Measurements from ENCODE around the gene TBCD. TPM values are rescaled to one million over a fixed set of nuclear protein-coding genes. Genes with fewer than 3 reads are reported as not detected.
"Not testable (repeated sequence)": the region's sequence is repeated elsewhere in the genome, so short reads cannot be mapped to it uniquely, and the experiment has no call there.

TBCD gene
- total RNA-seq, 5 donors from 2014 or later (not counting 1 experiment from before 2014, with no cell fraction given) = 94.4 to 262 (median 223) TPM

GRCh38 chr17:82964851-82965341, 213.0 kb downstream of the TBCD start:
- DNase-seq (no peak), ATAC-seq (replicated peaks in 1 of 4) (no peak)
- 90% methylated on average over 17 of the region's 25 CpGs for WGBS (ENCODE audit: insufficient coverage)
- Mint-ChIP-seq H3K27me3 (no peaks in the 10 kb centered on the region), H3K4me1 (peaks cover 6 to 8% (median 6%) of the 10 kb centered on the region in 3 donors), H3K9me3 (no peaks in the 10 kb centered on the region), H3K4me3 (no peak overlapping the region), H3K36me3 (peaks cover 8% of the 10 kb centered on the region), H3K27ac (no peak overlapping the region)
- Histone ChIP-seq H3K4me1 (ENCODE audit: control insufficient read depth in 1 of 2, extremely low read depth in 1 of 2, insufficient read depth in 2 of 2, low read length in 2 of 2) (peaks cover 2 to 11% of the 10 kb centered on the region in 2 experiments), H3K36me3 (ENCODE audit: control insufficient read depth in 2 of 2, extremely low read depth in 1 of 2, insufficient read depth in 1 of 2, low read length in 1 of 2) (no peaks in the 10 kb centered on the region), H3K4me3 (ENCODE audit: control insufficient read depth in 1 of 2, extremely low read depth in 1 of 2, low read length in 1 of 2) (no peak overlapping the region), H3K27ac (ENCODE audit: low read length) (no peak overlapping the region), H3K9me3 (no peaks in the 10 kb centered on the region), H3K27me3 (replicated peaks in 1 of 2; ENCODE audit: control insufficient read depth in 2 of 2, extremely low read depth in 1 of 2, insufficient read depth in 2 of 2, low read length in 1 of 2) (no peaks in the 10 kb centered on the region)
- ChIA-PET CTCF (interaction anchor here in 1 of 2 donors (0.7 kb wide), 1 partner anchor 39 kb away, joined by 6 read pairs; no protein-coding TSS in a partner anchor), POLR2A (no interaction called here)

GRCh38 chr17:82965371-82965770, 213.5 kb downstream of the TBCD start:
- Mint-ChIP-seq H3K27ac (no peak overlapping the region), H3K4me1 (peaks cover 6 to 8% (median 6%) of the 10 kb centered on the region in 3 donors), H3K36me3 (peaks cover 8% of the 10 kb centered on the region), H3K9me3 (no peaks in the 10 kb centered on the region), H3K4me3 (no peak overlapping the region), H3K27me3 (no peaks in the 10 kb centered on the region)
- 96% methylated on average over 13 of the region's 13 CpGs for WGBS (ENCODE audit: insufficient coverage)
- H3K27me3 ChIP-seq (replicated peaks in 1 of 2; ENCODE audit: control insufficient read depth in 2 of 2, extremely low read depth in 1 of 2, insufficient read depth in 2 of 2, low read length in 1 of 2) = no peaks in the 10 kb centered on the region
- H3K9me3 ChIP-seq = no peaks in the 10 kb centered on the region
- no peak overlapping the region for H3K4me3 ChIP-seq (ENCODE audit: control insufficient read depth in 1 of 2, extremely low read depth in 1 of 2, low read length in 1 of 2)
- CTCF ChIA-PET = no interaction called here
- H3K4me1 ChIP-seq (ENCODE audit: control insufficient read depth in 1 of 2, extremely low read depth in 1 of 2, insufficient read depth in 2 of 2, low read length in 2 of 2) = peaks cover 2 to 16% of the 10 kb centered on the region in 2 experiments
- no peaks in the 10 kb centered on the region for H3K36me3 ChIP-seq (ENCODE audit: control insufficient read depth in 2 of 2, extremely low read depth in 1 of 2, insufficient read depth in 1 of 2, low read length in 1 of 2)
- POLR2A ChIA-PET = no interaction called here
- ATAC-seq (replicated peaks in 1 of 4) = no peak
- H3K27ac ChIP-seq (ENCODE audit: low read length) = no peak overlapping the region
- no peak for DNase-seq

GRCh38 chr17:82966415-82966814, 214.6 kb downstream of the TBCD start:
- Histone ChIP-seq H3K4me3 (ENCODE audit: control insufficient read depth in 1 of 2, extremely low read depth in 1 of 2, low read length in 1 of 2) (no peak overlapping the region), H3K27me3 (replicated peaks in 1 of 2; ENCODE audit: control insufficient read depth in 2 of 2, extremely low read depth in 1 of 2, insufficient read depth in 2 of 2, low read length in 1 of 2) (peaks cover 0 to 3% of the 10 kb centered on the region in 2 experiments), H3K36me3 (ENCODE audit: control insufficient read depth in 2 of 2, extremely low read depth in 1 of 2, insufficient read depth in 1 of 2, low read length in 1 of 2) (no peaks in the 10 kb centered on the region), H3K9me3 (no peaks in the 10 kb centered on the region), H3K4me1 (ENCODE audit: control insufficient read depth in 1 of 2, extremely low read depth in 1 of 2, insufficient read depth in 2 of 2, low read length in 2 of 2) (peaks cover 2 to 16% of the 10 kb centered on the region in 2 experiments), H3K27ac (ENCODE audit: low read length) (no peak overlapping the region)
- DNase-seq (no peak), ATAC-seq (replicated peaks in 1 of 4) (no peak)
- 100% methylated on average over 1 of the region's 7 CpGs for WGBS (ENCODE audit: insufficient coverage)
- Mint-ChIP-seq H3K27ac (no peak overlapping the region), H3K4me1 (peaks cover 6 to 8% (median 6%) of the 10 kb centered on the region in 3 donors), H3K4me3 (no peak overlapping the region), H3K27me3 (no peaks in the 10 kb centered on the region), H3K36me3 (peaks cover 8% of the 10 kb centered on the region), H3K9me3 (no peaks in the 10 kb centered on the region)
- CTCF ChIA-PET = no interaction called here
- POLR2A ChIA-PET = interaction anchor here in 1 of 2 donors (0.5 kb wide), 1 partner anchor 45 kb away, joined by 3 read pairs; no protein-coding TSS in a partner anchor

- Mint-ChIP-seq H3K27ac (no peak overlapping the region), H3K36me3 (peaks cover 8% of the 10 kb centered on the region), H3K9me3 (no peaks in the 10 kb centered on the region), H3K27me3 (no peaks in the 10 kb centered on the region), H3K4me1 (peaks cover 6 to 8% (median 6%) of the 10 kb centered on the region in 3 donors), H3K4me3 (no peak overlapping the region)
- peaks cover 0 to 3% of the 10 kb centered on the region in 2 experiments for H3K27me3 ChIP-seq (replicated peaks in 1 of 2; ENCODE audit: control insufficient read depth in 2 of 2, extremely low read depth in 1 of 2, insufficient read depth in 2 of 2, low read length in 1 of 2)
- ATAC-seq (replicated peaks in 1 of 4) = no peak
- no peaks in the 10 kb centered on the region for H3K9me3 ChIP-seq
- ChIA-PET CTCF (no interaction called here), POLR2A (no interaction called here)
- H3K27ac ChIP-seq (ENCODE audit: low read length) = no peak overlapping the region
- H3K4me3 ChIP-seq (ENCODE audit: control insufficient read depth in 1 of 2, extremely low read depth in 1 of 2, low read length in 1 of 2) = no peak overlapping the region
- WGBS (ENCODE audit: insufficient coverage) = 83% methylated on average over 10 of the region's 18 CpGs
- no peak for DNase-seq
- H3K4me1 ChIP-seq (ENCODE audit: control insufficient read depth in 1 of 2, extremely low read depth in 1 of 2, insufficient read depth in 2 of 2, low read length in 2 of 2) = peaks cover 2 to 16% of the 10 kb centered on the region in 2 experiments
- no peaks in the 10 kb centered on the region for H3K36me3 ChIP-seq (ENCODE audit: control insufficient read depth in 2 of 2, extremely low read depth in 1 of 2, insufficient read depth in 1 of 2, low read length in 1 of 2)
Measured at GRCh38 chr17:82967268-82968032, 215.6 kb downstream of the TBCD start.

DNA sequence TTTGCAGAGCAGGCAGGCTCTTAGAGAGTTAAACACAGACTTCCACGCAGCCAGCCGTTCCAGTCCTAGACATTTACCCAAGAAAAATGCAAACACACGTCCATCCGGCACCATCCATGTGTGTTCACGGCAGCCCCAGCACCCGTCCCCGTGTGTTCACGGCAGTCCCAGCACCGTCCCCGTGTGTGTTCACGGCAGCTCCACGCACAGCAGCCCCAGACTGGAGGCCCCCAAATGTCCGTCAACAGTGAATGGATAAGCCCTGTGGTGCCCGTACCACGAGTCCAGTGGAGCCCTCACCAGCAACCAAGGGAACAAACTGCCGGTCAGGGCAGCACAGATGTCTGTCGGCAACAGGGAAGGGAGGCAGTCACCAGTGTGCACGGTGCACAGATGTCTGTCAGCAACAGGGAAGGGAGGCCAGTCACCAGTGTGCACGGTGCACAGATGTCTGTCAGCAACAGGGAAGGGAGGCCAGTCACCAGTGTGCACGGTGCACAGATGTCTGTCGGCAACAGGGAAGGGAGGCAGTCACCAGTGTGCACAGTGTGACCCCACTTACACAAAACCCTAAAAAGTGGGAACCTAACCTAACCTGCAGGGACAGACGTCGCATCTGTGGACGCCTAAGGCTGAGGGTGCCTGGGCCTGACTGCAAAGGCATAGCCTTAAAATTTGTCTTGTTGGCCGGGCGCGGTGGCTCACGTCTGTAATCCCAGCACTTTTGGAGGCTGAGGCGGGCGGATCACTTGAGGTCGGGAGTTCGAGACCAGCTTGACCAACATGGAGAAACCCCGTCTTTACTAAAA, 216.4 kb downstream of the TBCD start:
- H3K27ac ChIP-seq (ENCODE audit: low read length); DNase-seq; H3K4me3 ChIP-seq (ENCODE audit: control insufficient read depth in 1 of 2, extremely low read depth in 1 of 2, low read length in 1 of 2); H3K27ac Mint-ChIP-seq; H3K4me1 Mint-ChIP-seq; H3K27me3 ChIP-seq (replicated peaks in 1 of 2; ENCODE audit: control insufficient read depth in 2 of 2, extremely low read depth in 1 of 2, insufficient read depth in 2 of 2, low read length in 1 of 2); H3K27me3 Mint-ChIP-seq; H3K9me3 Mint-ChIP-seq; POLR2A ChIA-PET; H3K4me3 Mint-ChIP-seq; ATAC-seq (replicated peaks in 1 of 4); H3K36me3 ChIP-seq (ENCODE audit: control insufficient read depth in 2 of 2, extremely low read depth in 1 of 2, insufficient read depth in 1 of 2, low read length in 1 of 2); H3K36me3 Mint-ChIP-seq; H3K9me3 ChIP-seq: not testable (repeated sequence)
- CTCF ChIA-PET = interaction anchor here in 1 of 2 donors (0.7 kb wide), 1 partner anchor 26 kb away, joined by 3 read pairs; no protein-coding TSS in a partner anchor
- 82% methylated on average over 21 of the region's 33 CpGs for WGBS (ENCODE audit: insufficient coverage)
- peaks cover 1 to 10% of the 10 kb centered on the region in 2 experiments for H3K4me1 ChIP-seq (ENCODE audit: control insufficient read depth in 1 of 2, extremely low read depth in 1 of 2, insufficient read depth in 2 of 2, low read length in 2 of 2)

DNA sequence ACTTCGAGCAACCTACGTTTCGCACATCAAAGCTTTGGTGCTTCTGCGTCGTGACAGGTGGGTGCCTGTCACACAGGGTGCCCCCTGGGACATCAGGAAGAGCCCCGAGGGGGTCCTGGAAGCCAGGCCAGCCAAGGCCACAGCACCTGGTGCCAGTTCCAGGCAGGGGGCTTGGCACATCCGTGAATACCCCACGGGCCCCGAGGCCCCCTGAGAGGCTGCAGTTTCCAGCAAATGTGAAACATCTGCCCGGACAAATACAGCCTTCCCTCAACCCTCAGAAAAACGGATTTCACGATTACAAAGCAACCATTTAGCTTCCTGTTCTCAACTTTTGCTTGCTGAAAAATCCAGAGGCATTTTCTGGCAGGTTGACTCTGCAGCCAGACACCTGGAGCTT, 218.2 kb downstream of the TBCD start:
- no peak overlapping the region for H3K27ac ChIP-seq (ENCODE audit: low read length)
- H3K36me3 ChIP-seq (ENCODE audit: control insufficient read depth in 2 of 2, extremely low read depth in 1 of 2, insufficient read depth in 1 of 2, low read length in 1 of 2) = no peaks in the 10 kb centered on the region
- ATAC-seq (replicated peaks in 1 of 4) = no peak
- ChIA-PET CTCF (no interaction called here), POLR2A (no interaction called here)
- Mint-ChIP-seq H3K4me3 (no peak overlapping the region), H3K36me3 (peaks cover 8% of the 10 kb centered on the region), H3K27ac (no peak overlapping the region), H3K9me3 (no peaks in the 10 kb centered on the region), H3K27me3 (no peaks in the 10 kb centered on the region), H3K4me1 (no peaks in the 10 kb centered on the region)
- WGBS (ENCODE audit: insufficient coverage) = 36% methylated on average over 12 of the region's 12 CpGs
- peaks cover 0 to 6% of the 10 kb centered on the region in 2 experiments for H3K4me1 ChIP-seq (ENCODE audit: control insufficient read depth in 1 of 2, extremely low read depth in 1 of 2, insufficient read depth in 2 of 2, low read length in 2 of 2)
- DNase-seq = no peak
- H3K9me3 ChIP-seq = no peaks in the 10 kb centered on the region
- H3K27me3 ChIP-seq (replicated peaks in 1 of 2; ENCODE audit: control insufficient read depth in 2 of 2, extremely low read depth in 1 of 2, insufficient read depth in 2 of 2, low read length in 1 of 2) = peaks cover 0 to 3% of the 10 kb centered on the region in 2 experiments
- H3K4me3 ChIP-seq (ENCODE audit: control insufficient read depth in 1 of 2, extremely low read depth in 1 of 2, low read length in 1 of 2) = no peak overlapping the region
